Right lobe of liver (tissue), 6 donors: ENCODE results near the gene KDM4B. TPM values are rescaled to one million over a fixed set of nuclear protein-coding genes. Genes with fewer than 3 reads are reported as not detected.

Experiments used
- ATAC-seq, 4 donors: fragments of 200-7000 bp; cut with Tn5 transposase; one replicate each; pipeline ENCODE4 v1.9.1; 2020; ENCODE audit warnings: mild to moderate bottlenecking in 4 of 4, moderate library complexity in 4 of 4
- DNase-seq, 3 donors: peaks; one replicate each; pipeline ENCODE4 v3.0.0-alpha.2; 2020
- H3K27ac ChIP-seq, 3 donors: fragments of 200-600 bp; one replicate each; pipeline ENCODE4 v1.8.0; 2022
- H3K27me3 ChIP-seq, 2 donors: fragments of 200-600 bp; one replicate each; pipeline ENCODE4 v1.8.0; 2022
- H3K36me3 ChIP-seq, 4 donors: fragments of 200-600 bp; sonication (generic) in 1 of 4; one replicate each; pipeline versions ENCODE4 v1.5.1 to v1.8.0; 2017 to 2022; ENCODE audit warnings: control low read depth in 1 of 4
- H3K4me1 ChIP-seq, 4 donors: fragments of 200-600 bp; sonication (generic) in 1 of 4; one replicate each; pipeline versions ENCODE4 v1.5.1 to v1.8.0; 2017 to 2022; ENCODE audit warnings: control low read depth in 1 of 4
- H3K4me3 ChIP-seq, 3 donors: fragments of 200-600 bp; one replicate each; pipeline ENCODE4 v1.8.0; 2022
- H3K9me3 ChIP-seq, 4 donors: fragments of 200-600 bp; sonication (generic) in 1 of 4; one replicate each; pipeline versions ENCODE4 v1.5.1 to v1.8.0; 2017 to 2022; ENCODE audit warnings: control low read depth in 1 of 4
- CTCF ChIP-seq, 4 donors: fragments of 200-600 bp in 3 of 4; fragments of 450-650 bp in 1 of 4; IDR thresholded peaks; one replicate each; pipeline versions ENCODE4 v1.5.1 to v1.8.0; 2016 to 2022; ENCODE audit warnings: antibody characterized with exemption in 4 of 4, mild to moderate bottlenecking in 2 of 4
- POLR2A ChIP-seq: fragments of 450-650 bp; IDR thresholded peaks from one replicate; pipeline ENCODE4 v1.6.1; 2017; ENCODE audit warnings: antibody characterized with exemption, mild to moderate bottlenecking
- WGBS: methylation state at CpG from one replicate; pipeline ENCODE4 v1.1.6; 2018; ENCODE audit warnings: low coverage, low lambda C conversion rate; ENCODE audit not compliant: insufficient coverage; ENCODE audit errors: missing lambda C conversion rate; 5-methylcytosine and 5-hydroxymethylcytosine counted together
- intact Hi-C, 2 donors: fragments of 100-400 bp; cut with DNase I; formaldehyde crosslinking; loops; one replicate each; pipeline versions ENCODE4 v1.11.2 to v1.14.1; 2022
- total RNA-seq, 6 experiments: library from RNA; depleted of rRNA in 2 of 6; stranded (reverse); fragments of >200 nt in 2 of 6; fragmentation: NEBNext Ultra II Directional in 3 of 6; extraction: Animal tissue kit (Norgen Biotek cat#: 25700) in 3 of 6; gene quantifications; one replicate each; pipeline versions ENCODE4 v1.1.0 to v1.2.4, GENCODE V29; 2016 to 2023
- donor health status: DM: no; HTN: yes; CAD: no.
- donor health status: DM: no; HTN: no; CAD: no.
- donor health status: DM: no; HTN: no; CAD: no.
- donor health status: DM: no; HTN: yes; CAD: no.
- donor health status: DM: no; HTN: yes; CAD: no.

The KDM4B gene
- total RNA-seq, 6 experiments from 2014 or later, result 14.2 to 36.9 (median 29.1) TPM

- Histone ChIP-seq H3K4me3 (no peak overlapping the region), H3K36me3 (peaks cover 0 to 9% (median 0%) of the 10 kb centered on the region in 4 donors), H3K4me1 (peaks cover 0 to 20% (median 8%) of the 10 kb centered on the region in 4 donors), H3K27me3 (no peaks in the 10 kb centered on the region), H3K27ac (peak overlapping the region in 1 of 3 donors; percentile 51), H3K9me3 (no peaks in the 10 kb centered on the region)
- TF ChIP-seq POLR2A, result no peak
- TF ChIP-seq CTCF (IDR thresholded peaks at IDR 0.05), result no peak
- 80% methylated on average over 1 of the region's 13 CpGs for WGBS
- intact Hi-C loops, result loop anchor here in 1 of 2 donors (10.0 kb wide), 1 partner anchor 99 kb away; no protein-coding TSS in a partner anchor
- ATAC-seq, result no peak
- DNase-seq, result no peak
Observed at GRCh38 chr19:5055457-5055776, 86.5 kb downstream of the KDM4B start.

- 67% methylated on average over 1 of the region's 5 CpGs for WGBS
- TF ChIP-seq CTCF (IDR thresholded peaks at IDR 0.05) (no peak), POLR2A (no peak)
- ATAC-seq (no peak), DNase-seq (no peak)
- Histone ChIP-seq H3K9me3 (no peaks in the 10 kb centered on the region), H3K27me3 (no peaks in the 10 kb centered on the region), H3K4me1 (peaks cover 0 to 20% (median 8%) of the 10 kb centered on the region in 4 donors), H3K4me3 (no peak overlapping the region), H3K36me3 (peaks cover 0 to 12% (median 0%) of the 10 kb centered on the region in 4 donors), H3K27ac (no peak overlapping the region)
- intact Hi-C loops, result loop anchor here in 1 of 2 donors (10.0 kb wide), 1 partner anchor 97 kb away; no protein-coding TSS in a partner anchor
Observed at GRCh38 chr19:5057860-5058259, 88.9 kb downstream of the KDM4B start.

- no peak for DNase-seq
Observed at GRCh38 chr19:5058521-5059212, 89.8 kb downstream of the KDM4B start.

GRCh38 chr19:5059213-5059574, 90.3 kb downstream of the KDM4B start:
- intact Hi-C loops, result loop anchor here in 1 of 2 donors (10.0 kb wide), 1 partner anchor 96 kb away; no protein-coding TSS in a partner anchor
- DNase-seq, result no peak
- Histone ChIP-seq H3K27me3 (no peaks in the 10 kb centered on the region), H3K4me3 (no peak overlapping the region), H3K36me3 (peaks cover 0 to 23% (median 0%) of the 10 kb centered on the region in 4 donors), H3K27ac (no peak overlapping the region), H3K9me3 (no peaks in the 10 kb centered on the region), H3K4me1 (peaks cover 0 to 14% (median 7%) of the 10 kb centered on the region in 4 donors)
- ATAC-seq, result no peak
- TF ChIP-seq CTCF (IDR thresholded peaks at IDR 0.05) (no peak), POLR2A (no peak)
- 20% methylated on average over 1 of the region's 21 CpGs for WGBS

More at GRCh38 chr19:5058521-5059212, 89.8 kb downstream of the KDM4B start:
- Histone ChIP-seq H3K9me3 (no peaks in the 10 kb centered on the region), H3K4me1 (peaks cover 0 to 18% (median 8%) of the 10 kb centered on the region in 4 donors), H3K27me3 (no peaks in the 10 kb centered on the region), H3K4me3 (no peak overlapping the region), H3K27ac (no peak overlapping the region), H3K36me3 (peaks cover 0 to 20% (median 0%) of the 10 kb centered on the region in 4 donors)
- WGBS, result 40% methylated on average over 1 of the region's 34 CpGs
- intact Hi-C loops, result loop anchor here in 1 of 2 donors (10.0 kb wide), 1 partner anchor 96 kb away; no protein-coding TSS in a partner anchor
- no peak for ATAC-seq
- no peak for TF ChIP-seq POLR2A
- no peak for TF ChIP-seq CTCF (IDR thresholded peaks at IDR 0.05)
